ENCODE data around the gene PPIL3. TPM values are rescaled to one million over a fixed set of nuclear protein-coding genes. Genes with fewer than 3 reads are reported as not detected.

The PPIL3 gene
- total and polyA plus RNA-seq, 10 donors, result 20.3 to 180 (median 35.1) TPM

- Histone ChIP-seq H3K4me3 (no peak overlapping the region), H3K36me3 (peaks cover 2 to 100% (median 78%) of the 10 kb centered on the region in 6 donors), H3K4me1 (no peaks in the 10 kb centered on the region), H3K27ac (no peak overlapping the region), H3K9me3 (no peaks in the 10 kb centered on the region), H3K27me3 (replicated peaks in 1 of 7) (no peaks in the 10 kb centered on the region)
- 76 to 86% (median 85%) methylated on average over 6 of the region's 6 CpGs for WGBS, 5 donors
- intact Hi-C loops (cut with DNase I; ENCODE audit: low total_unique reads), result no loop called here
- TF ChIP-seq POLR2A (IDR thresholded peaks at IDR 0.05), result no peak
- no peak for DNase-seq
Observed at GRCh38 chr2:200922439-200922838, 33.6 kb upstream of the PPIL3 start.

- Histone ChIP-seq H3K27ac (no peak overlapping the region), H3K27me3 (replicated peaks in 1 of 7) (no peaks in the 10 kb centered on the region), H3K36me3 (peaks cover 3 to 100% (median 79%) of the 10 kb centered on the region in 6 donors), H3K9me3 (no peaks in the 10 kb centered on the region), H3K4me1 (no peaks in the 10 kb centered on the region), H3K4me3 (no peak overlapping the region)
- intact Hi-C loops (cut with DNase I; ENCODE audit: low total_unique reads), result no loop called here
- no peak for DNase-seq
- TF ChIP-seq POLR2A (IDR thresholded peaks at IDR 0.05), result no peak
- TF ChIP-seq POLR2AphosphoS5 (IDR thresholded peaks at IDR 0.05), result no peak
- TF ChIP-seq, protein P1, sequence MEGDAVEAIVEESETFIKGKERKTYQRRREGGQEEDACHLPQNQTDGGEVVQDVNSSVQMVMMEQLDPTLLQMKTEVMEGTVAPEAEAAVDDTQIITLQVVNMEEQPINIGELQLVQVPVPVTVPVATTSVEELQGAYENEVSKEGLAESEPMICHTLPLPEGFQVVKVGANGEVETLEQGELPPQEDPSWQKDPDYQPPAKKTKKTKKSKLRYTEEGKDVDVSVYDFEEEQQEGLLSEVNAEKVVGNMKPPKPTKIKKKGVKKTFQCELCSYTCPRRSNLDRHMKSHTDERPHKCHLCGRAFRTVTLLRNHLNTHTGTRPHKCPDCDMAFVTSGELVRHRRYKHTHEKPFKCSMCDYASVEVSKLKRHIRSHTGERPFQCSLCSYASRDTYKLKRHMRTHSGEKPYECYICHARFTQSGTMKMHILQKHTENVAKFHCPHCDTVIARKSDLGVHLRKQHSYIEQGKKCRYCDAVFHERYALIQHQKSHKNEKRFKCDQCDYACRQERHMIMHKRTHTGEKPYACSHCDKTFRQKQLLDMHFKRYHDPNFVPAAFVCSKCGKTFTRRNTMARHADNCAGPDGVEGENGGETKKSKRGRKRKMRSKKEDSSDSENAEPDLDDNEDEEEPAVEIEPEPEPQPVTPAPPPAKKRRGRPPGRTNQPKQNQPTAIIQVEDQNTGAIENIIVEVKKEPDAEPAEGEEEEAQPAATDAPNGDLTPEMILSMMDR (IDR thresholded peaks at IDR 0.05 in 8 of 11, conservative IDR thresholded peaks at IDR 0.05 in 3 of 11), result no peak
Observed at GRCh38 chr2:200913654-200914053, 24.8 kb upstream of the PPIL3 start.

GRCh38 chr2:200909958-200910357, 21.1 kb upstream of the PPIL3 start:
- no peak for TF ChIP-seq POLR2AphosphoS5 (IDR thresholded peaks at IDR 0.05)
- TF ChIP-seq, protein P1 (IDR thresholded peaks at IDR 0.05 in 8 of 11, conservative IDR thresholded peaks at IDR 0.05 in 3 of 11), result no peak
- 94 to 97% (median 96%) methylated on average over 4 of the region's 4 CpGs for WGBS, 5 donors
- DNase-seq, result no peak
- intact Hi-C loops (cut with DNase I; ENCODE audit: low total_unique reads), result loop anchor here (5.0 kb wide), 1 partner anchor 262 kb away; no protein-coding TSS in a partner anchor
- Histone ChIP-seq H3K4me1 (peaks cover 0 to 7% (median 2%) of the 10 kb centered on the region in 6 donors), H3K27ac (no peak overlapping the region), H3K9me3 (no peaks in the 10 kb centered on the region), H3K4me3 (no peak overlapping the region), H3K27me3 (replicated peaks in 1 of 7) (no peaks in the 10 kb centered on the region), H3K36me3 (peaks cover 3 to 98% (median 52%) of the 10 kb centered on the region in 6 donors)

DNA sequence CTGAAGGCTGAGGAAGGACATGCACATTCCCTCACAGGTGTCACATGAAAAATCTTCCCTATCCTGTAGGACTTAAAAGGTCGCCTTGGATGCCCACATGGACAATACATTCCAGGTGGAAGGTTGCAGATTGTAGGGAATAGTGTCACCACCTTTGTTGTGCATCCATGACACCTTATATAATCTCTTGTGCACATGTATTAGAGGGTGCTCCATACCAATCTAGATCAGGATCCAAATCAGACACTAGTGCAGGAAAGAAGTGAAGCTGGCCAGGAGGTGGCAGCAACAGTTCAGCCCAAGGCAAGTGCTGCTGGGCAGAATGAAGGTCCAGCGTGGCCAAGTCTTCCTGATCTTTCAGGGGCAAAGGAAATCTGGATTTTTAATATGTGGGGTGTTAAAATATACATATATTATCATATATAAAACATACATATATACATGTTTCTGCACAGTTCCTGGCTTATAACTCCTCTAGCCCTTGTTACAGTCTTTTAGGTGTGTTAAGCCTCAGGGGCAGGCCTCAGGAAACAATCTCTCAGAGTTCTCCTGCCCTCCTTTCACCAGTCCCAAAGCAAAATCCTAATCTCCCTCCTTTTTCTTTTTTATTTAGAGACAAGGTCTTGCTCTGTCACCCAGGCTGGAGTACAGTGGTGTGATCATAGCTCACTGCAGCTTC, 16.9 kb upstream of the PPIL3 start:
- intact Hi-C loops (cut with DNase I; ENCODE audit: low total_unique reads), result loop anchor here (5.0 kb wide), 1 partner anchor 267 kb away; no protein-coding TSS in a partner anchor
- peak; percentile 87 for DNase-seq
- Histone ChIP-seq H3K4me1 (peaks cover 0 to 17% (median 6%) of the 10 kb centered on the region in 6 donors), H3K9me3 (no peaks in the 10 kb centered on the region), H3K4me3 (no peak overlapping the region), H3K36me3 (peaks cover 0 to 90% (median 42%) of the 10 kb centered on the region in 6 donors), H3K27ac (peak overlapping the region in 1 of 8 donors; percentile 9), H3K27me3 (replicated peaks in 1 of 7) (no peaks in the 10 kb centered on the region)
- 50 to 67% (median 52%) methylated on average over 2 of the region's 2 CpGs for WGBS, 5 donors
- TF ChIP-seq, protein P1 (IDR thresholded peaks at IDR 0.05 in 8 of 11, conservative IDR thresholded peaks at IDR 0.05 in 3 of 11), result peak; percentile 16 to 75 (median 57)
- no peak for TF ChIP-seq POLR2A (IDR thresholded peaks at IDR 0.05)
- TF ChIP-seq POLR2AphosphoS5 (IDR thresholded peaks at IDR 0.05), result peak in 1 of 3 donors; percentile 45
